ENCODE results near the gene LZTFL1.
A peak's percentile ranks its signal among the peaks of the same experiment; 100 is the strongest.

LZTFL1 gene, protein sequence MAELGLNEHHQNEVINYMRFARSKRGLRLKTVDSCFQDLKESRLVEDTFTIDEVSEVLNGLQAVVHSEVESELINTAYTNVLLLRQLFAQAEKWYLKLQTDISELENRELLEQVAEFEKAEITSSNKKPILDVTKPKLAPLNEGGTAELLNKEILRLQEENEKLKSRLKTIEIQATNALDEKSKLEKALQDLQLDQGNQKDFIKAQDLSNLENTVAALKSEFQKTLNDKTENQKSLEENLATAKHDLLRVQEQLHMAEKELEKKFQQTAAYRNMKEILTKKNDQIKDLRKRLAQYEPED

DNA sequence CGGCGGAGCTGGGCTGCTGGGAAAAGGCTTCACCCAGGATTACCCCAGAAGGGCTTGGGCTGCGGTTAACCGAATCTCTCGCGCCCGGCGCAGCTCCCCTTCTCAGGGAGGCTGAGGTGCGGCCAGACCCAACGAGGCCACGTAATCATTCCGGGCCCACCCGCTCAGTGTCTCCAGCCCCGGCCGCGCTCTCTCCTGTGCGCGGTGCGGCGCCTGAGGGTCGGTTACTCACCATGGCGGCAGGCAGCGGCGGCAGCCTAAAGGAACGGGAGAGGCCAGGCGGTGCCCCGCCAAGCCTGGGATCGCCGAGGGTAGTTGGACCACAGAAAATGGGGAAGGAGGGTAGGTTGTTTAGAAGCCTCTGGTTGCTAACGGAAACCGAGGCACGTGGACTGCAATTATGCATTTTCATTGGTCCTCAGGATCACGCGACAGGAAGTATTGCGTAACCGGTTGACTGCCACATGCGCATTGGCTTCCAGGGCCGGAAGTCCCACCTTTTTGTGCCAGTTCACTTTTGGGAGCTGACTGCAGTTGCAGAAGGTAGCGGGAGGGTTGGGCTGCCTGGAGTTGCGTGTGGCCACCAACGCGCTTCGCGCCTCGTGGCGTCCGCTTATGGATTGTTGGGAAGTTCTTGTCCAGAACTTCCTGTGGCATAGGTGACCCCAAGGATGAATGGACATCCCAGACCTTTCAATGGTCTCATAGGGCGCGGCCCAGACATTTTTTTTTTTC is at the start of gene LZTFL1:
TSS of gene LZTFL1 (minus strand) at position 363 of the 735 bp plus-strand sequence. CDS start at position 235, 128 bp downstream.
- Mint-ChIP-seq H3K4me3 (peak within 1 kb of the TSS; percentile 85), H3K4me1 (peaks cover 16% of the 10 kb centered on the region), H3K9me3 (no peaks in the 10 kb centered on the region), H3K27ac (peak within 1 kb of the TSS; percentile 80), H3K36me3 (ENCODE audit: low read depth) (no peaks in the 10 kb centered on the region), H3K27me3 (peaks cover 5% of the 10 kb centered on the region)
- ATAC-seq (peak; percentile 91), DNase-seq (peak; percentile 88)

GRCh38 chr3:45890405-45890804 is 48.5 kb upstream of the LZTFL1 start:
- H3K27ac Mint-ChIP-seq, result no peak overlapping the region
- peaks cover 41% of the 10 kb centered on the region for H3K4me1 Mint-ChIP-seq
- no peaks in the 10 kb centered on the region for H3K9me3 Mint-ChIP-seq
- H3K36me3 Mint-ChIP-seq (ENCODE audit: low read depth), result no peaks in the 10 kb centered on the region
- DNase-seq (no peak), ATAC-seq (no peak)
- peaks cover 29% of the 10 kb centered on the region for H3K27me3 Mint-ChIP-seq
- H3K4me3 Mint-ChIP-seq, result no peak overlapping the region

GRCh38 chr3:45889337-45889736 is 47.4 kb upstream of the LZTFL1 start:
- H3K27ac Mint-ChIP-seq, result no peak overlapping the region
- H3K9me3 Mint-ChIP-seq, result no peaks in the 10 kb centered on the region
- H3K4me1 Mint-ChIP-seq, result peaks cover 43% of the 10 kb centered on the region
- peaks cover 36% of the 10 kb centered on the region for H3K27me3 Mint-ChIP-seq
- ATAC-seq (no peak), DNase-seq (no peak)
- no peaks in the 10 kb centered on the region for H3K36me3 Mint-ChIP-seq (ENCODE audit: low read depth)
- H3K4me3 Mint-ChIP-seq, result no peak overlapping the region

- Mint-ChIP-seq H3K4me3 (no peak overlapping the region), H3K27ac (no peak overlapping the region)
Measured at GRCh38 chr3:45887759-45888511, 46.0 kb upstream of the LZTFL1 start.

GRCh38 chr3:45887285-45887684 is 45.4 kb upstream of the LZTFL1 start:
- no peak for ATAC-seq
- H3K27ac Mint-ChIP-seq, result no peak overlapping the region
- DNase-seq, result no peak
- H3K4me1 Mint-ChIP-seq, result peaks cover 24% of the 10 kb centered on the region
- no peak overlapping the region for H3K4me3 Mint-ChIP-seq
- no peaks in the 10 kb centered on the region for H3K36me3 Mint-ChIP-seq (ENCODE audit: low read depth)
- peaks cover 44% of the 10 kb centered on the region for H3K27me3 Mint-ChIP-seq
- H3K9me3 Mint-ChIP-seq, result no peaks in the 10 kb centered on the region

More at GRCh38 chr3:45887759-45888511, 46.0 kb upstream of the LZTFL1 start:
- Mint-ChIP-seq H3K36me3 (ENCODE audit: low read depth) (no peaks in the 10 kb centered on the region), H3K27me3 (peaks cover 42% of the 10 kb centered on the region), H3K4me1 (peaks cover 30% of the 10 kb centered on the region), H3K9me3 (no peaks in the 10 kb centered on the region)
- DNase-seq (no peak), ATAC-seq (no peak)

GRCh38 chr3:45885979-45886705 is 44.2 kb upstream of the LZTFL1 start, which contains the start of gene CCR9:
CCR9 (plus strand) TSS chr3:45886543; CDS start chr3:45894934, 8,391 bp downstream.
- Mint-ChIP-seq H3K27ac (no peak within 1 kb of the TSS), H3K36me3 (ENCODE audit: low read depth) (no peaks in the 10 kb centered on the region), H3K9me3 (no peaks in the 10 kb centered on the region), H3K4me1 (peaks cover 26% of the 10 kb centered on the region), H3K4me3 (no peak within 1 kb of the TSS), H3K27me3 (peaks cover 39% of the 10 kb centered on the region)
- ATAC-seq, result no peak
- DNase-seq, result no peak

- no peak for ATAC-seq
- no peaks in the 10 kb centered on the region for H3K9me3 Mint-ChIP-seq
- H3K27ac Mint-ChIP-seq, result no peak overlapping the region
- H3K36me3 Mint-ChIP-seq (ENCODE audit: low read depth), result no peaks in the 10 kb centered on the region
- DNase-seq, result no peak
- peaks cover 36% of the 10 kb centered on the region for H3K27me3 Mint-ChIP-seq
- H3K4me1 Mint-ChIP-seq, result peaks cover 26% of the 10 kb centered on the region
- H3K4me3 Mint-ChIP-seq, result no peak overlapping the region
Measured at GRCh38 chr3:45884368-45885201, 42.7 kb upstream of the LZTFL1 start.

GRCh38 chr3:45881078-45882022 is 39.4 kb upstream of the LZTFL1 start:
- H3K27ac Mint-ChIP-seq, result no peak overlapping the region
- no peaks in the 10 kb centered on the region for H3K9me3 Mint-ChIP-seq
- H3K36me3 Mint-ChIP-seq (ENCODE audit: low read depth), result no peaks in the 10 kb centered on the region
- H3K4me3 Mint-ChIP-seq, result no peak overlapping the region
- peaks cover 46% of the 10 kb centered on the region for H3K27me3 Mint-ChIP-seq
- peak; percentile 97 for ATAC-seq
- DNase-seq, result peak; percentile 27
- peaks cover 18% of the 10 kb centered on the region for H3K4me1 Mint-ChIP-seq

DNA sequence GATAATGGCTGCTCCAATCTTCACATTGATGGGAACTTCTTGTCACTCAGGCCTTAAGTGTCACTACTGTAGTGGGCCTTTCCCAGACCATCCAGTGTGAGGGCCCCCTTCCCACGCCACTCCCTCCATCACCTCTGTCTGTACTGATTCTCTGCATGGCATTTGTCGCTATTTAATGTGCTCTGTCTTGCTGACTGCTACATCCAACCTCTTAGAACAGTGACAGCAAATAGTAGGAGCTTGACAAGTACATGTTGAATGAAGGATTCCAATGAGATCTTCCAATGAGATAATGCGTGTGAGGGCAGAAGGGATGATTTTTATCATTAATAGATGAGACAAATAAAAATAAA is 38.8 kb upstream of the LZTFL1 start:
- DNase-seq (no peak), ATAC-seq (peak; percentile 17)
- peaks cover 18% of the 10 kb centered on the region for H3K4me1 Mint-ChIP-seq
- H3K27me3 Mint-ChIP-seq, result peaks cover 47% of the 10 kb centered on the region
- no peaks in the 10 kb centered on the region for H3K36me3 Mint-ChIP-seq (ENCODE audit: low read depth)
- H3K9me3 Mint-ChIP-seq, result no peaks in the 10 kb centered on the region
- H3K4me3 Mint-ChIP-seq, result no peak overlapping the region
- no peak overlapping the region for H3K27ac Mint-ChIP-seq

- Mint-ChIP-seq H3K27ac (no peak overlapping the region), H3K27me3 (peaks cover 49% of the 10 kb centered on the region)
Measured at GRCh38 chr3:45878124-45878523, 36.2 kb upstream of the LZTFL1 start.

GRCh38 chr3:45874677-45875346 is 32.9 kb upstream of the LZTFL1 start:
- peaks cover 6% of the 10 kb centered on the region for H3K9me3 Mint-ChIP-seq
- ATAC-seq, result no peak
- H3K36me3 Mint-ChIP-seq (ENCODE audit: low read depth), result no peaks in the 10 kb centered on the region
- no peak overlapping the region for H3K4me3 Mint-ChIP-seq
- peaks cover 55% of the 10 kb centered on the region for H3K27me3 Mint-ChIP-seq
- H3K4me1 Mint-ChIP-seq, result peaks cover 20% of the 10 kb centered on the region
- no peak for DNase-seq
- no peak overlapping the region for H3K27ac Mint-ChIP-seq

More at GRCh38 chr3:45878124-45878523, 36.2 kb upstream of the LZTFL1 start:
- no peak for DNase-seq
- no peak overlapping the region for H3K4me3 Mint-ChIP-seq
- H3K4me1 Mint-ChIP-seq, result peaks cover 16% of the 10 kb centered on the region
- no peaks in the 10 kb centered on the region for H3K36me3 Mint-ChIP-seq (ENCODE audit: low read depth)
- ATAC-seq, result no peak
- peaks cover 6% of the 10 kb centered on the region for H3K9me3 Mint-ChIP-seq

DNA sequence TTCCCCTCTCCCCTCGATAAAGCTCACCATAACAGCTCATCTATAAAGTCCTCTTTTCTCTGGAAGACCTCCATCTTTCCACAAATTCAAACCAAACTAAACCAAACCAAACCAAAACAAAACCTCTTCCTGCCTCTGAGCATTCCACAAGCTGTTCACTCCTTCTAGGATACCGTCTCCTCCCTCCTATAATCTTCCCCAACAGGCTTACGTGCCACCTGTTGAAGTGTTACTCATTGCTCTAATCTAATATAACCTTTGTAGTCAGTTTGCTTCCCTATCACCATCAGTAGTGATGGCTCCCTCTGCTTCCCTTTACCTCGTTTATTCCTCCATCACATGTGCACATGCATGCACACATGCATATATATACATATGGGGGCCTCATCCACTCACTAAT is 31.7 kb upstream of the LZTFL1 start:
- Mint-ChIP-seq H3K27ac (no peak overlapping the region), H3K4me3 (no peak overlapping the region), H3K27me3 (peaks cover 60% of the 10 kb centered on the region), H3K4me1 (peaks cover 30% of the 10 kb centered on the region), H3K9me3 (peaks cover 6% of the 10 kb centered on the region), H3K36me3 (ENCODE audit: low read depth) (no peaks in the 10 kb centered on the region)
- ATAC-seq, result no peak
- DNase-seq, result no peak

All from activated naive CD8-positive, alpha-beta T cell treated with anti-CD3 and anti-CD28 coated beads, Interleukin-2, amount 50 U/mL, for 24 hours (primary cell).